K562 (cell line): ENCODE results near the gene TBL1XR1. TPM values are rescaled to one million over a fixed set of nuclear protein-coding genes. Genes with fewer than 3 reads are reported as not detected.

Experiments
- ATAC-seq: fragments of 200-7000 bp; cut with Tn5 transposase; 3 replicates; pipeline ENCODE4 v1.9.1; 2020; ENCODE audit warnings: moderate library complexity
- BruUV-seq: library from RNA; stranded (reverse); fragments of 400-500 nt; replicated peaks from 2 replicates; lab custom pipeline; 2021; lab: Mats Ljungman, UMichigan
- CTCF ChIA-PET: fragments of 300-600 bp; formaldehyde crosslinking; extraction: SDS; loops from one replicate; lab custom pipeline; 2021; ENCODE audit warnings: low intra/inter-chr PET ratio; lab: Yijun Ruan, JAX
- POLR2A ChIA-PET: fragments of 300-600, 350-650 bp; sonication (Branson Sonifier 250); formaldehyde crosslinking; extraction: SDS; loops from one replicate; lab custom pipeline; 2021; ENCODE audit warnings: antibody characterized with exemption, inconsistent platforms; lab: Yijun Ruan, JAX
- DNase-seq, 4 experiments: peaks; one replicate each; pipeline versions ENCODE4 v3.0.0 to v3.0.0-alpha.2; 2011 to 2018; ENCODE audit warnings: low spot score in 3 of 4, mixed read lengths in 3 of 4; ENCODE audit errors: extremely low read depth in 1 of 4
- FAIRE-seq: peaks from 2 replicates; lab custom pipeline; 2011; peaks lifted over from hg19 to GRCh38; lab: Jason Lieb, UNC
- H2AFZ ChIP-seq: 2 replicates; pipeline ENCODE4 v1.6.0; 2011; ENCODE audit warnings: low read depth, low read length, control low read depth, inconsistent platforms
- H3K27ac ChIP-seq: fragments of 200-600 bp; 3 replicates; pipeline ENCODE4 v1.8.0; 2011; ENCODE audit warnings: low read depth, mild to moderate bottlenecking, control low read depth, inconsistent platforms, low read length, moderate library complexity, mixed read lengths; ENCODE audit errors: extremely low read depth
- H3K27me3 ChIP-seq, 2 experiments: fragments of 300-600 bp in 1 of 2; 2 replicates in 1 of 2; 3 replicates in 1 of 2; pipeline versions ENCODE4 v1.6.0 to v1.8.0; 2011; ENCODE audit warnings: inconsistent platforms in 2 of 2, low read length in 2 of 2, mild to moderate bottlenecking in 1 of 2, mixed read lengths in 1 of 2, moderate library complexity in 1 of 2; ENCODE audit not compliant: control insufficient read depth in 2 of 2, insufficient read depth in 2 of 2
- H3K36me3 ChIP-seq: fragments of 300-600 bp; 3 replicates; pipeline ENCODE4 v1.8.0; 2011; ENCODE audit warnings: mild to moderate bottlenecking, low read length, inconsistent platforms; ENCODE audit not compliant: control insufficient read depth, insufficient read depth
- H3K4me1 ChIP-seq, 2 experiments: fragments of 200-600 bp in 1 of 2; replicated peaks in 1 of 2; 2 replicates in 1 of 2; 3 replicates in 1 of 2; pipeline versions ENCODE4 v1.5.1 to v1.8.0; 2011; ENCODE audit warnings: inconsistent platforms in 2 of 2, low read length in 2 of 2, mild to moderate bottlenecking in 1 of 2, mixed read lengths in 1 of 2, moderate library complexity in 1 of 2; ENCODE audit not compliant: control insufficient read depth in 2 of 2, insufficient read depth in 2 of 2
- H3K4me2 ChIP-seq: 2 replicates; pipeline ENCODE4 v1.6.1; 2011; ENCODE audit warnings: low read length, control low read depth, inconsistent platforms, mixed read lengths; ENCODE audit not compliant: insufficient read depth
- H3K4me3 ChIP-seq: fragments of 200-600 bp; sonication (generic), shearing (Covaris generic); 2 replicates; pipeline ENCODE4 v1.5.1; 2016; ENCODE audit warnings: control low read depth, inconsistent platforms
- H3K79me2 ChIP-seq: fragments of 200-600 bp; 3 replicates; pipeline ENCODE4 v1.8.0; 2011; ENCODE audit warnings: low read length, inconsistent platforms; ENCODE audit not compliant: control insufficient read depth, insufficient read depth
- H3K9ac ChIP-seq, 2 experiments: 2 replicates each; pipeline versions ENCODE4 v1.6.0 to v1.6.1; 2011; ENCODE audit warnings: low read depth in 2 of 2, low read length in 2 of 2, control low read depth in 1 of 2, inconsistent platforms in 1 of 2, mild to moderate bottlenecking in 1 of 2, mixed read lengths in 1 of 2; ENCODE audit not compliant: insufficient read depth in 1 of 2
- H3K9me1 ChIP-seq: one replicate; pipeline ENCODE4 v1.6.0; 2011; ENCODE audit warnings: inconsistent platforms, mild to moderate bottlenecking, low read length, moderate library complexity; ENCODE audit not compliant: control insufficient read depth, insufficient read depth
- H3K9me3 ChIP-seq: replicated peaks from 2 replicates; pipeline ENCODE4 v1.5.1; 2011; ENCODE audit warnings: low read depth, low read length, inconsistent platforms; ENCODE audit not compliant: control insufficient read depth, insufficient read depth
- H4K20me1 ChIP-seq: replicated peaks from 2 replicates; pipeline ENCODE4 v1.6.1; 2011; ENCODE audit warnings: low read length, inconsistent platforms, mixed read lengths; ENCODE audit not compliant: control insufficient read depth, insufficient read depth
- CBFA2T3 ChIP-seq: fragments of 450-650 bp; IDR thresholded peaks from 2 replicates; pipeline ENCODE4 v1.6.1; 2017
- CEBPB ChIP-seq: fragments of 450-650 bp; IDR thresholded peaks from 2 replicates; pipeline ENCODE4 v1.6.1; 2016; ENCODE audit warnings: missing genetic modification characterization, missing compliant biosample characterization
- CEBPG ChIP-seq, 3 experiments: fragments of 200-800 bp in 1 of 3; sonication (Bioruptor generic) in 1 of 3; sonication (generic) in 1 of 3; formaldehyde crosslinking in 1 of 3; IDR thresholded peaks in 2 of 3; conservative IDR thresholded peaks in 1 of 3; 2 replicates each; pipeline versions ENCODE4 v1.6.1 to v1.8.0; 2016 to 2022; ENCODE audit warnings: missing compliant biosample characterization in 2 of 3, missing genetic modification characterization in 2 of 3, mild to moderate bottlenecking in 1 of 3, missing genetic modification reagents in 1 of 3
- DPF2 ChIP-seq: fragments of 450-650 bp; IDR thresholded peaks from 2 replicates; pipeline ENCODE4 v1.6.1; 2016
- MEF2D ChIP-seq: conservative IDR thresholded peaks from 2 replicates; pipeline ENCODE4 v1.6.1; 2016; ENCODE audit warnings: low read depth, missing genetic modification characterization, missing compliant biosample characterization
- RB1 ChIP-seq: fragments of 450-650 bp; IDR thresholded peaks from 2 replicates; pipeline ENCODE4 v1.6.1; 2017; ENCODE audit warnings: low read depth, mild to moderate bottlenecking
- WGBS: fragments of 100-300 bp; shearing (Covaris generic); methylation state at CpG from one replicate; pipeline ENCODE4 v1.1.6; 2016; ENCODE audit warnings: low coverage, mixed read lengths; ENCODE audit not compliant: insufficient coverage; ENCODE audit errors: missing lambda C conversion rate; 5-methylcytosine and 5-hydroxymethylcytosine counted together
- in situ Hi-C: fragments of 300-500 bp; cut with MboI; formaldehyde crosslinking; loops from 4 replicates; pipeline ENCODE4 v1.15.0; 2018; ENCODE audit warnings: inconsistent platforms, mixed read lengths
- intact Hi-C: fragments of 100-400 bp; cut with micrococcal nuclease; formaldehyde crosslinking; loops from 2 replicates; pipeline ENCODE4 v1.14.2; 2022
- polyA plus RNA-seq, 8 experiments: library from polyadenylated mRNA; depleted of rRNA in 4 of 8; stranded (reverse) in 5 of 8; unstranded in 3 of 8; fragments of >200 nt; fragmentation: Nextera tagmentation in 2 of 8; fragmentation: Illumina TruSeq in 1 of 8; extraction: Ambion mirVana in 2 of 8; extraction: Trizol in 1 of 8; gene quantifications; 2 replicates each; pipeline versions ENCODE4 v1.2.1 to v1.2.3, GENCODE V29; 2011 to 2014; ENCODE audit warnings: inconsistent platforms in 1 of 8, missing spikeins in 1 of 8
- total RNA-seq, 7 experiments: library from RNA; depleted of rRNA in 6 of 7; stranded (reverse); fragments of >200 nt in 6 of 7; fragmentation: Illumina TruSeq in 2 of 7; extraction: Trizol in 2 of 7; gene quantifications; 2 replicates each; pipeline versions ENCODE4 v1.2.1 to v1.2.3, GENCODE V29; 2011 to 2021; ENCODE audit warnings: low replicate concordance in 1 of 7
- TF ChIP-seq, protein P1 (sequence below): fragments of 250-450 bp; sonication (Bioruptor Pico); IDR thresholded peaks from 2 replicates; pipeline ENCODE4 v1.5.0; 2022; ENCODE audit warnings: mild to moderate bottlenecking

TBL1XR1 gene
- total and polyA plus RNA-seq, 9 of the 15 experiments (the other 6 are each of a cell fraction or from before 2014, with no cell fraction given): 19.6 to 171 (median 83.3) TPM

DNA sequence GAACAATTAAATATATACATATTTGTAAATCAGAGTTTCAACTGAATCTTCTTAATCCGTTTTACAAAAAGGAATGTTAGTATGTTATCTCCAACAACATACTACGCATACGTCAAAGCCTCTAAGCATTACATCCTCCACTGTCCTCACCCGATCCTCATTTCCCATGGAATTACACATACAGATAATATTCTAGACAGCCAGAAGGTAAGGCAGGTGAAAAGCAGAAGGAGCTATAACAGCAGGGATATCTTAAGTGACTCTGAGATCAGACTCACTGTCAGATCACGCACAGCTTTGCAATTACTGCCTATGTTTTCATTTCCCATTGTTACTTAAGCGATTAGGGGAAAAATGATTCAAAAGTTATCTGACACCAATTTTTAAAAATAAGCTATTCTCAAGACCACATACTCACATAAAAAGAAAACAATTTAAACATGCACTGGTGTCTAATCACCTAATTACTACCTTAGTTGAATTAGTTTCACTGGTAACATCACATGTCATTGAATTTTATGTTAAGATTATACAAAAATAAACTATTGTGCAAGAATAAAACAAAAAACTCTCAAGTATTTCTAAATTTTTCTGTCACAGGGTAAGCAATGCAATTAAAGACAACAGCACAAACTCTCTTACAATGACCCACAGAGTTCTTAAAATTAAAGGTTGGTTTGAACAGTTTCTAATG is 92.8 kb downstream of the TBL1XR1 start:
- FAIRE-seq: no peak

More for the DNA sequence above, 92.8 kb downstream of the TBL1XR1 start:
- TF ChIP-seq CEBPG (CRISPR knock-in tag; IDR thresholded peaks at IDR 0.05) (no peak), CEBPG (tag; conservative IDR thresholded peaks at IDR 0.05 in 1 of 2, IDR thresholded peaks at IDR 0.05 in 1 of 2) (peak in 1 of 2 experiments; percentile 69; a peak in 2 of 4 replicates), MEF2D (tag) (no peak), RB1 (no peak), CBFA2T3 (peak; percentile 31; the same call in 1 of the 2 replicates), CEBPB (tag) (peak; percentile 80), DPF2 (no peak)
- TF ChIP-seq, protein P1, sequence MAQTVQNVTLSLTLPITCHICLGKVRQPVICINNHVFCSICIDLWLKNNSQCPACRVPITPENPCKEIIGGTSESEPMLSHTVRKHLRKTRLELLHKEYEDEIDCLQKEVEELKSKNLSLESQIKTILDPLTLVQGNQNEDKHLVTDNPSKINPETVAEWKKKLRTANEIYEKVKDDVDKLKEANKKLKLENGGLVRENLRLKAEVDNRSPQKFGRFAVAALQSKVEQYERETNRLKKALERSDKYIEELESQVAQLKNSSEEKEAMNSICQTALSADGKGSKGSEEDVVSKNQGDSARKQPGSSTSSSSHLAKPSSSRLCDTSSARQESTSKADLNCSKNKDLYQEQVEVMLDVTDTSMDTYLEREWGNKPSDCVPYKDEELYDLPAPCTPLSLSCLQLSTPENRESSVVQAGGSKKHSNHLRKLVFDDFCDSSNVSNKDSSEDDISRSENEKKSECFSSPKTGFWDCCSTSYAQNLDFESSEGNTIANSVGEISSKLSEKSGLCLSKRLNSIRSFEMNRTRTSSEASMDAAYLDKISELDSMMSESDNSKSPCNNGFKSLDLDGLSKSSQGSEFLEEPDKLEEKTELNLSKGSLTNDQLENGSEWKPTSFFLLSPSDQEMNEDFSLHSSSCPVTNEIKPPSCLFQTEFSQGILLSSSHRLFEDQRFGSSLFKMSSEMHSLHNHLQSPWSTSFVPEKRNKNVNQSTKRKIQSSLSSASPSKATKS (CRISPR knock-in tag): no peak
- no peak overlapping the region for H3K27ac ChIP-seq
- no TSS peak for BruUV-seq
- DNase-seq (peak in 1 of 4 experiments; percentile 21), ATAC-seq (peak; percentile 19)
- 0 out of 2 replicates have a peak, but pooled peaks cover 7% of the 10 kb centered on the region for H4K20me1 ChIP-seq
- H3K9me3 ChIP-seq: no peaks in the 10 kb centered on the region
- H3K79me2 ChIP-seq: peaks cover 100% of the 10 kb centered on the region
- peaks cover 2 to 15% of the 10 kb centered on the region in 2 experiments; a peak in 3 of 5 replicates for H3K4me1 ChIP-seq
- intact Hi-C loops (no loop called here), in situ Hi-C loops (no loop called here)
- WGBS: 23% methylated on average over 6 of the region's 6 CpGs
- no peak overlapping the region for H2AFZ ChIP-seq
- no peak overlapping the region for H3K4me3 ChIP-seq
- H3K27me3 ChIP-seq: no peaks in the 10 kb centered on the region
- CTCF ChIA-PET: interaction anchor here (0.7 kb wide), 1 partner anchor 123 kb away, joined by 3 read pairs; no protein-coding TSS in a partner anchor
- H3K4me2 ChIP-seq: no peak overlapping the region
- H3K9me1 ChIP-seq: peaks cover 6% of the 10 kb centered on the region
- POLR2A ChIA-PET: no interaction called here
- H3K9ac ChIP-seq: no peak overlapping the region
- 0 out of 3 replicates have a peak, but pooled peaks cover 2% of the 10 kb centered on the region for H3K36me3 ChIP-seq
